Cardiac septum (tissue), 1 donor: Measurements from ENCODE around the gene NECAB2. TPM values are rescaled to one million over a fixed set of nuclear protein-coding genes. Genes with fewer than 3 reads are reported as not detected.

Source experiments
- DNase-seq: peaks from one replicate; pipeline ENCODE4 v3.0.0-alpha.2; 2020; ENCODE audit warnings: low spot score
- intact Hi-C: fragments of 100-400 bp; cut with DNase I; formaldehyde crosslinking; loops from one replicate; pipeline ENCODE4 v1.14.0; 2022
- long read RNA-seq: library from polyadenylated mRNA; unstranded; transcript quantifications from one replicate; pipeline ENCODE4 v2.0.0, GENCODE V29; 2021
- total RNA-seq: library from RNA; stranded (reverse); fragmentation: NEBNext Ultra II Directional; extraction: Animal tissue kit (Norgen Biotek cat#: 25700); gene quantifications from one replicate; pipeline ENCODE4 v1.2.1, GENCODE V29; 2021
- donor health status: DM: no; HTN: no; CAD: no.

Gene NECAB2
- 2.5 TPM for total RNA-seq
- long read RNA-seq, partial matches to known transcripts, result 0 of 3 reads
- long read RNA-seq, other reads (novel, unspliced or antisense), result 0 of 3 reads

DNA sequence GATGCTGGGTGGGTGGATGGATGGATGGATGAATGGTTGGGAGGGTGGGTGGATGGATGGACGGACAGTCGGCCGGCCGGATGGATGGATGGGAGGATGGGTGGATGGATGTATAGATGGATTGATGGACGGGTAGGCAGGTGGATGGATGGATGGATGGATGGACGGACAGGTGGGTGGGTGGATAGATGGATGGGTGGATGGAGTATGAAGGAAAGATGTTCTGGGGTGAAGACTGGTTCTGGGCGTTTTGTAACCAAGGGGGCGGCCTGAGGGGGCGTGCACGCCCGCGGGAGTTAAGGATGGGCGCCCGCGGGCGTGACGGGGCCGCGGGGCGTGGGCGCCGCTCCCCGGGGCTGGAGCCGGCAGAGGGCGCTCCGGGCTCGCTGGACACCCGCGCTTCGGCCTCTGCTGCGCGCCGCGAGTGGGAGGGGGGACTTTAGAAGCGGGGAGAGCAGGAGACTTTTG lies at the start of gene NECAB2:
TSS of gene NECAB2 (plus strand) at position 407 of the 468 bp plus-strand sequence. CDS start 405 bp downstream, outside the sequence.
- intact Hi-C loops, result loop anchor here (2.0 to 10.0 kb wide), 3 partner anchors 95 to 517 kb away; partner anchors contain the start of gene TAF1C
- DNase-seq, result peak; percentile 87

DNA sequence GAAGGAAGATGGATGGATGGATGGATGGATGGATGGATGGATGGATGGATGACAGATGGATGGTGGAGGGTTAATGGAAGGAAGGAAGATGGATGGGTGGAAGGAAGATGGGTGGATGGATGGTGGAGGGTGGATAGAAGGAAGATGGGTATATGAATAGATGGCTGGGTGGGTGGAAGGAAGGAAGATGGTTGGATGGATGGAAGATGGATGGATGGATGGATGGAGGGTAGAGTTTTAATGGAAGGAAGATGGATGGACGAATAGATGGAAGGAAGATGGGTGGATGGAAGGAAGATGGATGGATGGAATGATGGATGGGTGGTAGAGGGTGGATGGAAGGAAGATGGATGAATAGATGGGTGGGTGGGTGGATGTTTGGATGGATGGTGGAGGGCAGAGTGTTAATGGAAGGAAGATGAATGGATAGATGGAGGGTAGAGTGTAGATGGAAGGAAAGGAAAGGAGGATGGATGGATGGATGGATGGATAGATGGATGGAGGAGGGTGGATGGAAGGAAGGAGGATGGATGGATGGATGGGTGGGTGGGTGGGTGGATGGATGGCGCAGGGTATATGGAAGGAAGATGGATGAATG lies 47.1 kb upstream of the NECAB2 start:
- intact Hi-C loops, result no loop called here
- DNase-seq, result no peak

DNA sequence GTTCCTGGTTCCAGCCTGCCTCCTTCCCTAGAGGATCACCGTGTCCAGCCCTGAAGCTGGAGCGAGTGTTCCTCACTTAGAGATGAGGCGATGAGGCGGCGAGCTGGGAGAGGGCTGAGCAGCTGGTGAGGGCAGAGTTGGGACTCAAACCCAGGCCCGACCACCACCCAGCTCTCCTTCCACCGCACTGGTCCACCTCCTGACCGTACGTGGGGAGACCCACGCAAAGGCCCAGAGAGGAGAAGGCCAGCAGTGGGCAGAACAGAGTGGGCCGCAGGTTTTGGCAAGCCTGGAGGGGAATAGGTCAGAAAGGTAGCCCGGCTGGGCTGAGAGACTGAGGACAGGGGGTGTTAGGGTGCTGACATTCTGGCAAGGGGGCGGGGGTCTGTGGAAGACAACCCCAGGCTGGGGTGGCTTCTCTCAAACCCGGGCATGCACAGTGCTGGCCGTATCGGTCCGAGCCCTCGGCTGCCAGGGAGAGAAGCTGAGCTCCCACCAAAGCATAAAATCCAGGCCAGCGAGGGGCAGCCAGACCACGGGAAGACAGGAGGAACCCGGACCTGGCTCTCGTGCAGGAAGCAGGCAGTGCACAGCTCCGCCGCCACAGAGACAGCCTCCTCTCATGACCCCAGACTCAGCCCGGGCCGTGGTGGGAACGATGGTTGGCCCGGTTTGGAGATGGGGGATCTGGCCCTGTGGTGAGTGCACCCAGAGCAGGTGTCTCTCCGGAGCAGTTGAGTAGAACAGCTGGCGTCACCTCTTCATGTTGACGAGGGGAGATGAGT lies 44.3 kb upstream of the NECAB2 start:
- intact Hi-C loops, result no loop called here
- no peak for DNase-seq

DNA sequence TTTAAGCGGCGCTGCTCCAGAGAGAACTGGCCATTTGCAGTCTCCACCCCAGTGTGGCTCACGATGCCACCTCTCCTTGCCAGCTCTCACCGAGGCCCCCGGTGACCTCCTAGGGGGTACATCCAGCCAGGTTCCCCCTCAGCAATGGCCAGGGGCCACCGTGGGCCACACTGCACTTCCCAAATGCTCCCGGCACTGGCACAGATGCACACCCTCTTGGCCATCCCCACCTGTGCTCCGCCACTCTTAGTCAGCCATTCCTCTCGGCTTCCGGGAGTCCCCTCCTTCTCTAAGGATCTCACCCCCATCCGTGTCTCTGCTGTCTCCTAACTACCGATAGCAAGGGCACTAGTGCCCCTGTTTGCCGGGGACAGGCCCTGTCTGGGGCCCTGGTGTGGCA lies 43.4 kb upstream of the NECAB2 start:
- intact Hi-C loops, result no loop called here
- DNase-seq, result no peak

DNA sequence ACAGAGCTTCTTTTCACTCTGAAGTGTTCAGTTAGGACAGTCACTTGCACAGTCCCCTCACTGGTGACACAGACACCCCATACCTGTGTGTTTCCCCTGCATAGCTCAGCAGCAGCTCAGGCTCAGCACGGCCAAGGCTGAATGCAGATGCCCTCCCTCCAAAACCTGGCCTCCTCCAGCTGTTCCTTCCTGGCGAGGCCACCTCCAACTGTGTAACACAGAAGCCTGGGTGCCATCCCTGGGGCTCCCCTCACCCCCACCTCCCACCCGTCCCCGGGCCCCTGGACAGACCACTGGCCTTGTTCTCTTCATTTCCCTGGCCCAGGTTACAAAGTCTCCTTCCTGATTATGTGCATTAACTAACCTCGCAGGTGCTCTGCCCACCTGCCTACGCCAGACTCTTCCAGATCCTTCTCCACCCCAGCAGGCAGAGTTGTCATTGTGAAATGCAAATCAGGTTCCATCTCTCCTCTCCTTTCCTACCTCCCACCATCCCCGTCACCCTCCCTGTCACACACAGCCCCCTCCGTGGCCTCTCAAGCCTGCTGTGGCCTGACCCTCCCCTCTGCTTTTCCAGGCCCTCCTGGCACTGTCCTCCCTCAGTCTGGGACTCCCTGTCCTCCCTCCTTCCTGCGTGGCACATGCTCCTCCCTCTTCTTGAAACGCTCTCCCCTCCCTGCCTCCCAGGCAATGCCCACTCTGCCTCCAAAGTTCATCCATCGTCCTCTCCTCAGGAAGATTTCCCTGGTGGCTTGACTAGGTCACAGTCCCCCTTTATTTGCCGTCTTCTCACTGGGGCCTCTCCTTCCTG lies 42.7 kb upstream of the NECAB2 start:
- intact Hi-C loops, result no loop called here
- DNase-seq, result no peak

DNA sequence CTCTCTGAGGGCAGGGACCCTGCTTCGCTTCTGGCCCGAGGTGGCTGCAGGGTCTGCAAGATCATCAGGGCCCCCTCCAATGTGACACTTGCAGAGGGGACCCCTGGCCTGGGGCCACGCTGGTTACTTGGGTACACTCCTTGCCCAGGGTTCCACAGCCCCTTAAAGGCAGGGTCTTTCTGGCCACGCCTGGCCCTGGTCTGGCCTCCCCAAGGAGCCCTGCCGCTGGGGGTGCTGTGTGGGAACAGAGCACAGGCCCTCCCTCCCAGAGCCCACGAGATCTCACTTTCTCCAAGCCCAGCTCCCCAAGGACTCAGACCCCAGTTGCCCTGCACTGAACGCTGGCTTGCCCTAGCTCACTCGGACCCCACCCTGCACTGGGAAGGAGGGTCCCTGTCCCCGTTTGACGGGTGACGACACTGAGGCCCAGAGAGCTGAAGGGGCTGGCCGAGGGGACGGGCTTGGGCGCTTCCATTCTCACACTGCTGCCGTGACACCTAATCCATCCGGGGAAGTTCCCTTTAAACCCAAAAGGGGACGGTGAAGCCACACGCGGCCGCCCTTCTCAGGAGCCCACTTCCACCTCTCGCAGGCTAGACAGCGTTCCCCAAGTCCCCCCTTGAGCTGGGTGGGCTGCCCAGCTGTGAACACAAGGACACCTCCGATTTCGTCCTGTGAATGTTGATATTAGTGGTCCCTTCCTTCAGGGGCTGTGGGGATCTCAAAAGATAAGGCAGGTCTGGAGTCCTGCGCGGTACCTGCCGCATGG lies 41.9 kb upstream of the NECAB2 start:
- intact Hi-C loops, result no loop called here
- no peak for DNase-seq

DNA sequence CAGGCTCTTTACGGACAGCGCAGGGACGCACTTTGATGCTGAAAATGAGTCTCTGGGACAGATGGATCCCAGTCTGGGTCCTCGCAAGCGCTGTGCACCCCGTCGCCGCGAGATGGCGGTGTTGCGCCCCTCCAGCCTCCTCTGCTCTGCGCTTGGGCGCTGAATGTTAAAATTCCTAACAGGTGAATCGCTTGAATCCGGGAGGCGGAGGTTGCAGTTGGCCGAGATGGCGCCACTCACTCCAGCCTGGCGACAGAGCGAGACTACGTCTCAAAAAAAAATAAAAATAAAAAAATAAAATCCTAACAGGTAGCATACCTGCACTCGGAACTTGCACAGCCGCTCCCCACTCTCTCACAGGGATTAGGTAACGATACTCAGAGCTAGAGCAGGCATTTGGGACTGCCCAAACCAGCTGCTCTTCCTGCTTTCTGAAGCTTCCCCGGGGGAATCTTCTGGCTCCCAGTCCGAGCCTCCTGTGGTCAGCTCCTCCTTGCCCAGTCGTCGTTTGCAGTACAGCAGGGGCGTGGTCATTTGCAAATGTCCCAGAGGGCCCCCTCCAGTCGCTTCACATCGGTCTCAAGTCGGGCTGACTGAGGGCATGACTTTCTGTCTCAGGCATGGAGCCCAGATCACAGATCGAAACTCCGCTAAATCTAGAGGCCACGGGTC lies 41.2 kb upstream of the NECAB2 start:
- peak; percentile 87 for DNase-seq
- intact Hi-C loops, result no loop called here

DNA sequence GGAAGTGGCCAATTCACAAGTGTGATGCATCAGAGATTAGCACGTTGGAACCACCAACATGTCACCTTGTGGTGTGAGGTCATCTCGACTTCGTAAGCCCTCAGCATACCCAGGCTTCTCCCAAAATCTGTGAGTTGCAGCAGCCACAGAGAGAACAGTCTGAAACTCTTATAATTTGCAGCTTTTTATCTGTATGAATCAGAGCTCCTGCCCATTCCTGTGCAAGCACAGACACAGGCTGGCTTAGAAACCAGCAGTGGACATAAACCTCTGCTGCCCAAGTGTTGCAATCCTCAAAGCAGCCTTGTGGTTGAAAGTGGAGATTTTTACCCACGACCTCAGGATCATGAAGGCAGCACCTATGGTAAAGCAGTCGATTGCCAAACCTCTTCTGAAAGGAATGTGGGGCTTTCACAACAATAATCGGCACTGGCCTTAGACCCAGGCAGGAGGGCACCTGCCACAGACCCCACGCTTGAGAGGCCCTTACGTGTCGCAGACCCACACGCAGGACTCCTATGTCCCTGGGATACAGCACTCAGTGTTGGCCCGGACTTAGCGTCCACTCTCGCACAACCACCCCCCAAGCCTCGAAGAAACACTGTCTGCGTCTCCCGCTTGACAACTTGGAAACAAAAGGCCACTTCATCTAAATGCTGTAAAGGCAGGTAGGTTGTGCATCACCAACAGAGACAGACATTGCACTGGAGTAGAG lies 39.5 kb upstream of the NECAB2 start:
- intact Hi-C loops, result no loop called here
- no peak for DNase-seq

DNA sequence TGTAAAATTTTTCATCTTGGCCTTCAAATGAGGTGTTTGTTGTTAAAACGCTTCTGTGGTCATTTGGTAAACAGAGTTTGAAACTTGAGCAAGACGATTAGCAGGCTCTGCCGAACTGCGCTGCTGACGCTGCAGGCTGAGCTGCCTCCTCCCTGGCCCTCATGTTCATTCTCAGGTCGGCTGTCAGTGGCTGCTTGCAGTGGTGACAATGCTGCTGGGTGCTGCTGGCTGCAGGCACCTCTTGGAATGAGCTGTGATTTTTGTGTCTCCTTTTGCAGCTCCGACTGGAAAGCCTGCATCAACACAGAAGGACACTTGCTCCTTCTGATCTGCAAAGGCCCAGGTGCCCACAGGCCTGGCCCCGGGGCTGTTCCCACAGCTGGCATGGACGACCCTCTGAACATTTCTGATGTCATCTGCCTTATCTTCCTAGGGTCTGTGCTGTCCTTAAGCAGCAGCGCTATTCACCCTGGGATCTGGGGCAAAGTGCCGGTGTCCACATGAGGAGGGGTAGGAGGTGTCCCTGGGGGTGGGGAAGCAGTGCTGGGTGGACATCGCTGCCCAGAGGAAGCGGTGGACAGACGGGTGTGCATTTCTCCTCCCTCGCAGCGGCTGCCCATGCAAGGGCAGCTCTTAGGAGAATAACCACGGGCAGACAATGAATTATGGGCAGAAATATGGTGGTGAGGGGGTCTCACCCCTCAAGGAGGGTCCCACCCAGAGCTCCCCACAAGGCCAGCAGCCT lies 38.1 kb upstream of the NECAB2 start:
- intact Hi-C loops, result no loop called here
- no peak for DNase-seq

DNA sequence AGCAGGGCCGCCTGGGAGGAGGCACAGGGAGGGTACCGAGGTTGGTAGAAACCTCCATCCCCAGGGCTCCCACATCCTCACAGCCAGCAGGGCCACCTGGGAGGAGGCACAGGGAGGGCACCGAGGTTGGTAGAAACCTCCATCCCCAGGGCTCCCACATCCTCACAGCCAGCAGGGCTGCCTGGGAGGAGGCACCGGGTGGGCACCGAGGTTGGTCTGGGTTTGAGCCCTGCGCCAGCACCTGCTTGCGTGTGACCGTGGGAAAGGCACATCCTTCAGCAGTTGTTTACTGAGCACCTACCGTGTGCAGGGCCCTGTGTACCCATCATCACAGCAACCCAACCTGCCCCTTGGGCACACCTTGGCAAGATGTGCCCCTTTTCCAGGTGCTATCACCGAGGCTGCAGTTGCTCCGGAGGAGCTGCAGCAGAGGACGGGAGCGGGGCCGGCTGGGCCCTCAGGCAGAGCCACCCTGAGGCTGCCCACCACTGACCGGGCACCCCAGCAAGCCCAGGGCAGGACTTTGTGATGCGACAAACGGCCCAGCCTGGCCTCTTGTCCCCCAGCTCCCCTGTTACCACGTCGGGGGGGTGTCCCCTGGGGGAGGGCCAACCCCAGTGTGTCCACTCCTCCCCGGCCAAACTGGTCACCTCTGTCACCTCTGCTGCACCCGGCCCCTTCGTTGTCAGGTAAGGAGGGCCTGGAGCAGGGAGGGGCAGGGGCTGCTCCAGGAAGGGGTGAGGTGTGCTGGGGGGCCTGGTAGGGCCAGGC lies 37.1 kb upstream of the NECAB2 start:
- intact Hi-C loops, result no loop called here
- no peak for DNase-seq

DNA sequence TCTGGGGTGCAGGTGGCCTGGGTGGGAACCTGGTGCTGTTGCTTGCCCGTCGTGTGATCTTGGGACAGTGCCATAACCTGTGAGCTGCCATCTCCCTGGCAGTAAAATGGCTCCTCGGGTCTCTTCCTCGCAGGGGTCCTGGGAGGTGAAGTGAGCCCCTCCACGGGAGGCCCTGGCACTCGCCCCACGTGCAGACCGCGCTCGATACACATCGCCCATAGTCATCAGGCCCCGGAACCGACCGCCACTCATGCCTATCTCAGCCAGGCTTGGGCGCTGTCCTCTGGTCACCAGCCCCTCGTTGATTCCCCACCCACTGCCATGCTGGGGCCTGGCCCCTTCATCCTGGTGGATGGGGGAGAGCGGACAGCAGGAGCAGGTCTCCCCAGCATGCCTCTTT lies 36.5 kb upstream of the NECAB2 start:
- intact Hi-C loops, result no loop called here
- no peak for DNase-seq

DNA sequence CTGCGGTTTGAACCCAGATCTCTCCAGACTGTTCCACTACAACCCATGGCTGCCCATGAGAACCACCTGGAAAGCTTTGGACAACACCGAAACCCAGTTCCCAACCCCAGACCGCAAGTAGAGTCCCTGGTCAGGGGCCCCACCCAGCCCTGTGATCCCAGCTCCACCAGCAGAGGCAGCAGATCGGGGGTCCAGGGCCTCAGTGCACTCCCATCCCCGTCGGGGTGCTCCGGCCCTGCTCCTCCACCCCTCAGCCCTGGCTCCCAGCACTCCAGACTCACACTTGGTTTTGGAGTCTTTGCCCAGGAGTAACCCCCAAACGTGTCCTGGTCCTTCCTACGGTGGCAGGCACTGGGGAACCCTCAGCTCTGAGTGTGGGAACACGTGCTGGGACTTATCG lies 35.7 kb upstream of the NECAB2 start:
- intact Hi-C loops, result no loop called here
- no peak for DNase-seq

DNA sequence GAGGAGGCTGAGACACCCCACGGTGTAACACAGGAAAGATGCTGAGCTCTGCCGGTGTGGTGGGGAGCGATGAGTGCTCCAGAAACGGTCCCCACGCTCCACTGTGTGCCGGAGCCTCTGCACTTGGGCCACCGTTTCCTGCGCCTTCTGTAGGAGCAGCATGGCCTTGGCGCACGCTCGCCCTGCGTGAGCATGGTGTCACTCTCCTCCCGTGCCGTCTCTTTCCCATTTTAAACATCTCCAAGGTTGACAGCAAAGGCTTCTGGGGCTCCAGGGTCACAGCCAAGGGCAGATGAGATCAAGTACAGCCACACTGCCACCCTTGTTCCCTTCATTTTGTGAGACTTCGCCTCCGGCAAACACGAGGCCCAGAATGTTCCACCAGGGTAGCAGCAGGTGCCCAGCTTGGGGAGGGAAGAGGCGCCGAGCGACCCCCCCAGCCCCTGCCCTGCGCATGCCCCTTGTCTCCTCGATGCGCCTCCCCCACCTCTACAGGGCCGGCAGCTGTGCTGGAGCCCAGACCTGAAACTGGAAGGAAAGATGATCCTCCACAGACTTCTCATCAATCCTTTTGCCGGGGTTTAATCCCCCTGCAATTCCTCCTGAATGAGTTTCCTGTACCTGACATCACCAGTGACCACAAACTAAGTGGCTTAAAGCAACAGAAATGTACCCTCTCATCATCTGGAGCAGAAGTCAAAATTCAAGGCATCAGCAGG lies 34.9 kb upstream of the NECAB2 start:
- no peak for DNase-seq
- intact Hi-C loops, result no loop called here

DNA sequence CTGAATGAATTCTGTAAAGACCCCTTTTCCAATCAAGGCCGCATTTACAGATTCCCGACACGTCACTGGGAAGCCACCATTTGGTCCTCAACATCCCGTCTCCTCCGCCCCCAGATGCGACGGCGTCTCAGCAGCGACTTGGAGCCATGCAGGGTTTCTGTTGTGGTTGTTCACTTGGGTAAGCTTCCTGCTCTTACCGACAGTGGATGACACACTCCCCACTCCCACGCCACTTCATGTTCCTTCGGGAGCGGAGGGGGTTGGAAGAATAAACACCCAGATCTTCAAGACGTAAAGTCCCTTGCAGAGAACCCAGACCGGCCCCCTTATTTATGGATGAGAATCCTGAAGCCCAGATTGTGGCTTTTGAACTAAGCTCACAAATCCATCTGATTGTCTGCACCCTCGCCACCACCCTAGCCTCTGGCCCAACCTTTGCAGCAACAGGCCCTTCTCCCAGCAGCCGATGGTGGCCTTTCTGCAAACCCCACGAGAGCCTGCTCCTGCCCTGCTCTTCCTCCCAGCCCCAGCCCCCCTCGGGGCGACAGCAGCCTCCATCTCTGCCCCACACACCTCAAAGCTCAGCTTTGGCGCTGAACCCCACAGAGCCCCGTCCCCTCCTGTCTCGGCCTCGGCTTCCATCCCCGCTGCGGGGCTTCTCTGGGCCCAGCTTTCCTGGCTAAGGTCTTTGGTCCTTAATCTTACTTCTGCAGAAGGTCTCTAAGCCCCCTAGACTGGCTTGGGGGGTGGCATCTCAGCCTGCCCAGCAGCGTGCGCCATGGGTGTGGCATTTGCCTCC lies 34.0 kb upstream of the NECAB2 start:
- intact Hi-C loops, result no loop called here
- no peak for DNase-seq

DNA sequence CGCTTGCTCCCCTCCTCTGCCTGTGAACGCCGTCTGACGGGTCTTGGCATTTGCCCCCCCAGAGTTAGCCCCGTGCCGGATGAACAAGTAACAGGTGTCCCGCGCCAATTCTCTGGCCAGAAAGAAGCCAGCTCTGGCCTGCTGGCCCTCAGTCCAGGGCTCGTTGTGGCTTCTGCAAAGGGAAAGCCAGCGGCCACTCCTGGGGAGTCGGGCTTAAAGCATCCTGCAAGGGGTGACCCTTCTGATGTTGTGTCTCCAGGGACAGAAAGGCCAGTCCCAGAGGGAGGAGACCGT lies 33.4 kb upstream of the NECAB2 start:
- no peak for DNase-seq
- intact Hi-C loops, result no loop called here
